Calu3 (cell line): ENCODE measurements around the gene CEP97. TPM values are rescaled to one million over a fixed set of nuclear protein-coding genes. Genes with fewer than 3 reads are reported as not detected.

Source experiments
- BruUV-seq: library from RNA; stranded (reverse); fragments of 400-500 nt; replicated peaks from 2 replicates; lab custom pipeline; 2021; lab: Mats Ljungman, UMichigan
- CTCF ChIA-PET: fragments of 300-600 bp; sonication (Branson Sonifier 250); formaldehyde crosslinking; loops from one replicate; lab custom pipeline; 2022; ENCODE audit warnings: antibody characterized with exemption; lab: Charles Lee
- DNase-seq: peaks from one replicate; pipeline ENCODE4 v3.0.0; 2022
- H3K27ac Mint-ChIP-seq: one replicate; pipeline ENCODE4 v1.8.0; 2022; ENCODE audit warnings: mixed read lengths; ENCODE audit not compliant: unreplicated experiment
- H3K27me3 Mint-ChIP-seq: one replicate; pipeline ENCODE4 v1.8.0; 2022; ENCODE audit warnings: mixed read lengths; ENCODE audit not compliant: unreplicated experiment
- H3K36me3 Mint-ChIP-seq: one replicate; pipeline ENCODE4 v1.8.0; 2022; ENCODE audit warnings: mild to moderate bottlenecking, moderate library complexity, mixed read lengths; ENCODE audit not compliant: insufficient read depth, unreplicated experiment
- H3K4me1 Mint-ChIP-seq: one replicate; pipeline ENCODE4 v1.8.0; 2022; ENCODE audit warnings: mild to moderate bottlenecking, low read depth, mixed read lengths; ENCODE audit not compliant: unreplicated experiment
- H3K4me3 Mint-ChIP-seq: one replicate; pipeline ENCODE4 v1.8.0; 2022; ENCODE audit warnings: mild to moderate bottlenecking, low read depth, moderate library complexity, mixed read lengths; ENCODE audit not compliant: unreplicated experiment
- H3K9me3 Mint-ChIP-seq: one replicate; pipeline ENCODE4 v1.8.0; 2022; ENCODE audit warnings: low read depth, mixed read lengths; ENCODE audit not compliant: unreplicated experiment
- intact Hi-C: fragments of 100-400 bp; cut with micrococcal nuclease; formaldehyde crosslinking; loops from one replicate; pipeline ENCODE4 v1.10.0; 2022; ENCODE audit not compliant: unreplicated experiment
- total RNA-seq: library from RNA; stranded (reverse); gene quantifications from 2 replicates; pipeline ENCODE4 v1.2.3, GENCODE V29; 2022
- TF ChIP-seq, protein P1 (sequence below): fragments of 200-600 bp; IDR thresholded peaks from one replicate; pipeline ENCODE4 v1.8.0; 2022; ENCODE audit warnings: antibody characterized with exemption; ENCODE audit not compliant: unreplicated experiment

The CEP97 gene
- total RNA-seq, 1 experiment from 2014 or later, result 5.4 TPM

DNA sequence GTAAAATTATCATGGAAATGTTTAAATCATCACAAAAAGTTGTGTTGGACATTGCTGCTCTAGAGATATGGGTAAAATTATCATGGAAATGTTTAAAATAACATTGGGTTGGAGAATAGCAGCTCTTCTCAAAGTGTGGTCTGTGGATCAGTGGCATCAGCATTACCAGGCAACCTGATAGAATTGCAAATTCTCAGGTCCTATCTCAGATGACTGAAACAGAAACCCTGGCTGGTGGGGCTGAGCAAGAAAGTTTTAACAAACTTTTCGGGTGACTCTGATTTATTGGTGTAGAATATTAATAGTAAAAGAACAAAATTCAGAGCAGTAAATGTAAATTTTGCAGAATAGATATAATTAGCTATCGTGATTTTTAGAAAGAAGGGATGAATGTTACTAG lies 83.5 kb downstream of the CEP97 start:
- H3K4me1 Mint-ChIP-seq, result no peaks in the 10 kb centered on the region
- no peaks in the 10 kb centered on the region for H3K9me3 Mint-ChIP-seq
- H3K27me3 Mint-ChIP-seq, result no peaks in the 10 kb centered on the region
- H3K27ac Mint-ChIP-seq, result no peak overlapping the region
- H3K36me3 Mint-ChIP-seq, result no peaks in the 10 kb centered on the region
- intact Hi-C loops, result loop anchor here (5.0 to 10.0 kb wide), 2 partner anchors 113 to 719 kb away; no protein-coding TSS in a partner anchor
- H3K4me3 Mint-ChIP-seq, result no peak overlapping the region
- TF ChIP-seq, protein P1, sequence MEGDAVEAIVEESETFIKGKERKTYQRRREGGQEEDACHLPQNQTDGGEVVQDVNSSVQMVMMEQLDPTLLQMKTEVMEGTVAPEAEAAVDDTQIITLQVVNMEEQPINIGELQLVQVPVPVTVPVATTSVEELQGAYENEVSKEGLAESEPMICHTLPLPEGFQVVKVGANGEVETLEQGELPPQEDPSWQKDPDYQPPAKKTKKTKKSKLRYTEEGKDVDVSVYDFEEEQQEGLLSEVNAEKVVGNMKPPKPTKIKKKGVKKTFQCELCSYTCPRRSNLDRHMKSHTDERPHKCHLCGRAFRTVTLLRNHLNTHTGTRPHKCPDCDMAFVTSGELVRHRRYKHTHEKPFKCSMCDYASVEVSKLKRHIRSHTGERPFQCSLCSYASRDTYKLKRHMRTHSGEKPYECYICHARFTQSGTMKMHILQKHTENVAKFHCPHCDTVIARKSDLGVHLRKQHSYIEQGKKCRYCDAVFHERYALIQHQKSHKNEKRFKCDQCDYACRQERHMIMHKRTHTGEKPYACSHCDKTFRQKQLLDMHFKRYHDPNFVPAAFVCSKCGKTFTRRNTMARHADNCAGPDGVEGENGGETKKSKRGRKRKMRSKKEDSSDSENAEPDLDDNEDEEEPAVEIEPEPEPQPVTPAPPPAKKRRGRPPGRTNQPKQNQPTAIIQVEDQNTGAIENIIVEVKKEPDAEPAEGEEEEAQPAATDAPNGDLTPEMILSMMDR, result no peak
- no TSS peak for BruUV-seq
- DNase-seq, result no peak
- CTCF ChIA-PET, result interaction anchor here (1.0 kb wide), 1 partner anchor 417 kb away, joined by 3 read pairs; no protein-coding TSS in a partner anchor

DNA sequence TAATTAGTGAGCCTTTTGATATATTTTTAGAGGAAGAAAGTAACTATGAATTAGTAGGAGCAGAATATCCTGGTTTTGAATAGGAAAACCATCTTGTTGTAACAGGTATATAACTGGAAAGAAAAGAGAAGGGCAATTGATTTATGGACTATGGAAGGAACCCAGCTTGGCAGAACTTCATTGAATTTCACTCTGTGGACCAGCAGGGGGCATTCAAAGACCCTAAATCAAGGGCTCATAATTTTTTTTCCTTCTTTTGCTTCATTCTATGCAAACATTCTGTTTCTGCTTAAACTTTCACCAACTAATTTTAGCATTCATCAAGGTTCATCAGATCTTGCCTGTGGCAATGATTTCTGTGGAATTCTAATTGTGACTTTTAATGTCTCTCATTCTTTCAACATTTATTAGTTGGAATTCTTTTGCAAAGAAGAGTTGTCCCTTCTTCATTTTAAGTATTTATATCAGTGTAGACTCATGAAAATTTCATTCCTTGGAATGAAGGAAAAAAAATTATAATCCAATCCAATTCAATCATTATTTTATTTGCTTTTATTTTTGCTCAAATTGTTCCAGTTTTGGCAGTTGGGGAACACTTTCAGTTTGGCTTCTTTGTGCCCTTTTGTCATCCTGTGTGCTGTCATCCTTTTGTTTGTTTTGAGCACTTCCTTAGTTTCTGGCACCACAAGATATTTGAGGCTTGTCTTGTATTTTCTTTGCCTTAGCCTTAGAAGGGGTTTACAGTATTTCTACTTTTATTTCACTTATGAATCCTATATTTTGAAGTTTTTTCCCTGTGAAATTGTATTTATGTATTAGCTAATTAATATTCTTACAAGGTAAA lies 85.0 kb downstream of the CEP97 start:
- CTCF ChIA-PET, result interaction anchor here (0.7 to 4.4 kb wide), 2 partner anchors 416 to 727 kb away, joined by 3 to 29 read pairs; no protein-coding TSS in a partner anchor
- H3K4me1 Mint-ChIP-seq, result no peaks in the 10 kb centered on the region
- H3K36me3 Mint-ChIP-seq, result no peaks in the 10 kb centered on the region
- no peaks in the 10 kb centered on the region for H3K9me3 Mint-ChIP-seq
- no TSS peak for BruUV-seq
- H3K27ac Mint-ChIP-seq, result no peak overlapping the region
- intact Hi-C loops, result loop anchor here (1.0 to 10.0 kb wide), 6 partner anchors 38 to 718 kb away; partner anchors contain the start of gene NFKBIZ
- DNase-seq, result peak; percentile 34
- H3K4me3 Mint-ChIP-seq, result no peak overlapping the region
- no peaks in the 10 kb centered on the region for H3K27me3 Mint-ChIP-seq
- TF ChIP-seq, protein P1, result peak; percentile 47

DNA sequence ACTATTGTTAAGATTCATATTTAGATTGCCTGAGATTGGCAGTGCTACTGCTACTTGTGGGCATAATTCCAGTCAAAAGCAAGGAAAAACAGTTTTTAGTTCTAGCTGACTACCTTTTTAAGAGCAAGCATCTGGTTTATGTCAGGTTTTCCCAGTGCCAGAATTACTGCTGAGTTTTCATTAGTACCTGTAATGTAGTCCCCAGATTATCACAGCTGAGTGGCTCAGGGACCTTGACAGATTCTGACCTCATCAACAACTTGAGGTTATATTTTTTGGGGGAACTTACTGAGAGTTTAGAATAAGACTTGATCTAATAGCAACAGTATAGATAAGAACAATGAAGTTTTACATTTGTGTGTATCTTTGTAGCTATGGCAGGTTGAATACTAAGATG lies 85.6 kb downstream of the CEP97 start:
- intact Hi-C loops, result loop anchor here (5.0 kb wide), 3 partner anchors 37 to 372 kb away; partner anchors contain the start of gene NFKBIZ
- H3K4me1 Mint-ChIP-seq, result peaks cover 5% of the 10 kb centered on the region
- CTCF ChIA-PET, result interaction anchor here (4.4 kb wide), 1 partner anchor 415 kb away, joined by 29 read pairs; no protein-coding TSS in a partner anchor
- H3K27me3 Mint-ChIP-seq, result no peaks in the 10 kb centered on the region
- no peaks in the 10 kb centered on the region for H3K9me3 Mint-ChIP-seq
- BruUV-seq, result no TSS peak
- DNase-seq, result no peak
- no peak overlapping the region for H3K4me3 Mint-ChIP-seq
- no peaks in the 10 kb centered on the region for H3K36me3 Mint-ChIP-seq
- no peak overlapping the region for H3K27ac Mint-ChIP-seq
- TF ChIP-seq, protein P1, result no peak

DNA sequence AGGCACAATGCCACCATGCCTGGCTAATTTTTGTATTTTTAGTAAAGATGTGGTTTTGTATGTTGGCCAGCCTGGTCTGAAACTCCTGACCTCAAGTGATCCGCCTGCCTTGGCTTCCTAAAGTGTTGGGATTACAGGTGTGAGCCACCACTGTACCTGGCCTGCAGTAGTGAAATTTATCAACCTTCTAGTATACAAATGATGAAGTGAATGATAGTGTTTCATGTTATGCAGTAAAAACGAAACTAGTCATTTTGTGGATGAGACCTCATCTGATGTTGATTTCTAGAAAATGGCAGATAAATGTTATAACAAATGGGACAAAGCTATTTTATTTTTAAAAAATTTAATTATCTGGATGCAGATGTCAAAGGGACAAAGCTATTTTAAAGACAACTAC lies 87.5 kb downstream of the CEP97 start:
- intact Hi-C loops, result loop anchor here (5.0 kb wide), 3 partner anchors 35 to 370 kb away; partner anchors contain the start of gene NFKBIZ
- BruUV-seq, result no TSS peak
- DNase-seq, result no peak
- H3K27me3 Mint-ChIP-seq, result no peaks in the 10 kb centered on the region
- H3K36me3 Mint-ChIP-seq, result no peaks in the 10 kb centered on the region
- peaks cover 13% of the 10 kb centered on the region for H3K4me1 Mint-ChIP-seq
- H3K4me3 Mint-ChIP-seq, result no peak overlapping the region
- no peaks in the 10 kb centered on the region for H3K9me3 Mint-ChIP-seq
- TF ChIP-seq, protein P1, result no peak
- CTCF ChIA-PET, result interaction anchor here (1.5 to 4.4 kb wide), 2 partner anchors 414 to 417 kb away, joined by 6 to 29 read pairs; no protein-coding TSS in a partner anchor
- no peak overlapping the region for H3K27ac Mint-ChIP-seq
